ENCODE data around the gene KMT5B. TPM values are rescaled to one million over a fixed set of nuclear protein-coding genes. Genes with fewer than 3 reads are reported as not detected.

KMT5B gene
- total and polyA plus RNA-seq, 2 of the 13 experiments (the other 11 are each of a cell fraction or from before 2014, with no cell fraction given), result 17.6 to 23.7 TPM

- TF ChIP-seq TFE3 (CRISPR knock-in tag; IDR thresholded peaks at IDR 0.05), result 0 out of 2 replicates have a peak, but pooled peaks have one; percentile 48
- TF ChIP-seq ZFP37 (CRISPR knock-in tag; IDR thresholded peaks at IDR 0.05; ENCODE audit: borderline replicate concordance), result no peak
- TF ChIP-seq ZNF263 (CRISPR knock-in tag; IDR thresholded peaks at IDR 0.05), result peak; percentile 23; the same call in 1 of the 2 replicates
- TF ChIP-seq PAXIP1 (CRISPR knock-in tag; conservative IDR thresholded peaks at IDR 0.05), result peak; percentile 64; the same call in 1 of the 2 replicates
- no peak for TF ChIP-seq TEF (CRISPR knock-in tag; IDR thresholded peaks at IDR 0.05)
- TF ChIP-seq ZNF451 (CRISPR knock-in tag; IDR thresholded peaks at IDR 0.05), result no peak
- TF ChIP-seq HNF1B (CRISPR knock-in tag; IDR thresholded peaks at IDR 0.05), result peak; percentile 32; the same call in 1 of the 2 replicates
- peak; percentile 30; the same call in 1 of the 2 replicates for TF ChIP-seq DRAP1 (CRISPR knock-in tag; IDR thresholded peaks at IDR 0.05)
- peak; percentile 55 for TF ChIP-seq PATZ1 (CRISPR knock-in tag; IDR thresholded peaks at IDR 0.05)
- TF ChIP-seq BRF2 (CRISPR knock-in tag; IDR thresholded peaks at IDR 0.05), result no peak
- no peak for TF ChIP-seq HOXA7 (CRISPR knock-in tag; IDR thresholded peaks at IDR 0.05)
- TF ChIP-seq ZFY (CRISPR knock-in tag; IDR thresholded peaks at IDR 0.05), result peak; percentile 45; the same call in 1 of the 2 replicates
- TF ChIP-seq IRF2 (CRISPR knock-in tag; IDR thresholded peaks at IDR 0.05), result 0 out of 2 replicates have a peak, but pooled peaks have one; percentile 24
- TF ChIP-seq GATAD2A (CRISPR knock-in tag; IDR thresholded peaks at IDR 0.05), result 0 out of 2 replicates have a peak, but pooled peaks have one; percentile 25
- TF ChIP-seq CC2D1A (CRISPR knock-in tag; IDR thresholded peaks at IDR 0.05), result no peak
- TF ChIP-seq ZNF598 (CRISPR knock-in tag; IDR thresholded peaks at IDR 0.05; ENCODE audit: borderline replicate concordance), result no peak
- peak; percentile 74 for TF ChIP-seq ZBTB21 (CRISPR knock-in tag; IDR thresholded peaks at IDR 0.05)
- TF ChIP-seq ZNF34 (CRISPR knock-in tag; IDR thresholded peaks at IDR 0.05; ENCODE audit: borderline replicate concordance), result no peak
- no peak for TF ChIP-seq MAF1 (CRISPR knock-in tag; IDR thresholded peaks at IDR 0.05; ENCODE audit: borderline replicate concordance)
Measured at GRCh38 chr11:68256331-68256741, 43.2 kb upstream of the KMT5B start (continued).

Data from HepG2 (cell line).